Activated naive CD8-positive, alpha-beta T cell treated with anti-CD3 and anti-CD28 coated beads, Interleukin-2, amount 50 U/mL, for 16 hours (primary cell): ENCODE measurements around the gene TEPSIN.

Experiments used
- DNase-seq: peaks from one replicate; pipeline ENCODE4 v3.0.0-alpha.2; 2020; ENCODE audit warnings: low read depth, low spot score

TEPSIN gene

GRCh38 chr17:81250286-81251093 lies 11.6 kb upstream of the TEPSIN start:
- DNase-seq: no peak

GRCh38 chr17:81249223-81250040 lies 10.6 kb upstream of the TEPSIN start:
- no peak for DNase-seq

DNA sequence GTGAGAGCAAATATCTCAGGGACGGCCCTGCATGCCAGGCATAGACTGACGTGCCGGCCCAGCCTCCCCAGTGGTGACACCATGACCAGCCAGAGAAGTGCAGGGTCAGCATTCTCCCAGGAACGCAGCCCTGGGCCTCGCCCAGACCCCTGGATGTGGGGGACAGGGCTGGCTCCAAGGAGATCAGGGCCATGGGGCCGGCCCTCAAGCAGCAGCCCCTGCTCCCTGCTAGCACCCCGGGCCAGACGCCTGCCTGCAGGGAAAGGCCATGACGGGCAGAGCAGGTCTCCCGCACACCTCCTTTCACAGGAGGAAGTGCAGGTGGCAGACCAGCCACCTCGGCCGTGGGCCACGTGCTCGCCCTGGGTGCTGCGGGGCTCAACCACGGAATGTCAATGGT lies 9.8 kb upstream of the TEPSIN start:
- no peak for DNase-seq

GRCh38 chr17:81247339-81247990 lies 8.6 kb upstream of the TEPSIN start:
- no peak for DNase-seq

DNA sequence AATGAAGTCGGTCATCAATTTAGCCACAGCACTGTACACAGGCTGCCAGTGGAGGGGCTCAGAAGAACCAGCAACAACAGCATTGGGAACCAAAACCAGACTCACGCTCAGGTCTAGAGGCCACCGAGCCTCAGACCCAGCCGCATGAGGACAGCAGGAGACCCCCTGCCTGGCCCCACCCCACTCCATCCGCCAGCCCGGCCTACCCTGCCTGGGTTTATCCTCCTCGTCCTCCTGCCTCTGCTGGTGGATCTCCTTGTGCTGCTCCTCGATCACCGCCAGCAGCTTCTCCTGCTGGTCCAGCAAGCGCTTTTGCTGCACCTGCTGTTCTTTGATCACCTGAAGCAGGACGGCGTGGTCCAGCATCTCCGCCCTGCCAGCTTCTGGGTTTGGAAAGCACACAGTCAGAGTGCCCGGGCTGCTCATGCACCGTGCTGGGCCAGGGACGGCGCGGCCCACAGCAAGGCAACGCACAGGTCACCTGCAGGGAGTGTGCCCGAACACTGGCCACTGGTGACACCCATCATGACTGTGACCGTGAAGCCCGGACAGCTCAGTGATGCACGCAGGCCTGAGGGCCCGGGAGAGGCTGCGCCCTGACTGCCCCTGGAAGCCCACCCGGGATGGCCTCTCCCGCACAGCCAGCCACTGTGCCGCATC lies 8.0 kb upstream of the TEPSIN start:
- no peak for DNase-seq

GRCh38 chr17:81246343-81246670 lies 7.5 kb upstream of the TEPSIN start:
- DNase-seq: no peak

- DNase-seq: no peak
Measured at GRCh38 chr17:81245665-81246342, 6.9 kb upstream of the TEPSIN start.

DNA sequence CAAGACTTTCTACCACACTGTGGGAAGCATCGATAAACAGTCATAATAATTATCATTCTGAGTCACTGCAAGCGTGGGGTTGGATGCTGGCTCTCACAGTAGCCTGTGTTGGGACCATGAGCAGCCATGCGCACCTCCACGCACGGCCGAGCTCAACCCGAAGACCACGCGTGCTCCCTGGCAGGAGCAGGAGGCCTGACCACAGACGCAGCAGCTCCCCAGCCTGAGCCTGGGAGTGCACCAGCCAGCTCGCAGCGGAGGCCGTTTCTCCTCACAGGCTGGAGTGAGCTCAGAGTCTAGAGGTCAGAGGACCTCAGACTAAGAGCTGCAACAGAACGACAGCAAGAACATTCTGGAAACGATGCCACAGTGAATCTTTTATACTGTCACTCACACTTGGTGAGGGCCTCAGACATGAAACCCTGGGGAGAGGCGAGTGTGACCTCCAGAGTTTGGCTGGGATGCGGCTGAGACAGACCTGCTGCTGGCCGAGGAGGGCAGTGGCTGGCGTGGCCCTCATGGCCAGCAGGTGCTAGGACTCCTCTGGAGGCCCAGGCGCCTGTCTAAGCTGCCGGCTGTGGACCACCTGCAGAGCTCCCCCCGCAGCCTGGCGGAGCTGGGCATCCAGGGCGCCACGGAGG lies 6.3 kb upstream of the TEPSIN start:
- no peak for DNase-seq

- no peak for DNase-seq
Measured at GRCh38 chr17:81244358-81245023, 5.6 kb upstream of the TEPSIN start.

GRCh38 chr17:81243333-81243664 lies 4.4 kb upstream of the TEPSIN start:
- no peak for DNase-seq

DNA sequence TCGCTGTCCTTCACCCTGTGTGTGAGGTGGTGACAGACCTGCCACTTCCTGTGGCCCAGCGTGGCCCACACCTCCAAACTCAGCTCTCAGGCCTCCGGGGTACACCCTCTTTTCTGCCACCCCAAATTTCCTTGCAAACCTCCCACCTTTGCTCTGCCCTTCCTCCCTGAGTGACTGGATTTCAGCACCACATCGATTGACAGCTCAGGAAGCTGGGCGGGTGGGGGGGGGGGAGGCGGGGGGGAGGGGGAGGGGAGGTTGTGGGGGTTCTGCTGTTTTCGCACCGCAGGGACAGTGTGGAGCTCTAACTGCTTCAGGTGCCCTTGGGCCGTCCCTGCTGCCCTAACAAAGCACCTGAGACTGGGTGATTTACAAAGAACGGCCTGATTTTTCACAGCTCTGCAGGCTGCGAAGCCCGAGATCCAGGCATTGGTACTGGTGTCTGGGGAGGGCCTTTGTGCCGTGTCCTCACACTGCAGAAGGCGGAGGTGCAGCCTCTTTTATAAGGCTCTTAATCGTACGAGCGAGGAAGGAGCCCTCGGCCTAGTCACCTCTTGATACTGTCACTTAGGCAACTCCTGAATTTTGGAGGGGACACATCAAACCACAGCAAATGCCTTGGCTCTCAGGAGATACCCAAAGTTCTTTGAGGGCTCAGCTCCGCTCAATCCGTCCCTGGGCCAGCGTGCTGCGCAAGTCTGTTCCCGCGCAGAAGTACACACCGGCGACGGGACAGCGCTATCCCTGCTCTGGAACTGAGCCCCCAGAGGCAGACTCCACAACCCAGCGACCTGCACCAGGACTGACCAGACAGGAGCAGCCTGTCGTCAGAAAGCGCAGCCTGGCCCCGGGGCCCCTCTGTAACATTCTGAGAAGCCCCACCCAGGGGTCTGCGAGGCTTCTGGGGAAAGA lies 3.8 kb upstream of the TEPSIN start:
- DNase-seq: no peak

GRCh38 chr17:81241648-81242420 lies 3.0 kb upstream of the TEPSIN start:
- DNase-seq: peak; percentile 49

DNA sequence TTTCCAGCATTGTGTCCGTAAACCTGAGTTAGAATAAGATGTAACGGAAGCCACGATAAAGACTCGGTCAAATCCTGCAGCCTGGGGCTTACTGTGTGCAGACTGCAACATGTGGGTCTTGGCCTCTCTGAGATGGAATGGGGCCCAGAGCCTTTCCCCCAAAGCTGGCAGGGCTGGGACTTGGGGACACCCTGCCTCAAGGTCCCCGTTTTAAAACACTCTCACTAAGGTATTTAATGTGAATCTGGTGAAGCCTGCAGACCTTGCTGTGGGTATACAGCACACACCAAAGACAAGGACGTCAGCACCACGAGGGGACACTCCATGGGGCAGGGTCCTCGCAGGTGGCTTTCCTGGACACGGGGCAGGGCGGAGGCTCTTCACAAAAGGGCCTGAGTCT lies 2.3 kb upstream of the TEPSIN start:
- no peak for DNase-seq

DNA sequence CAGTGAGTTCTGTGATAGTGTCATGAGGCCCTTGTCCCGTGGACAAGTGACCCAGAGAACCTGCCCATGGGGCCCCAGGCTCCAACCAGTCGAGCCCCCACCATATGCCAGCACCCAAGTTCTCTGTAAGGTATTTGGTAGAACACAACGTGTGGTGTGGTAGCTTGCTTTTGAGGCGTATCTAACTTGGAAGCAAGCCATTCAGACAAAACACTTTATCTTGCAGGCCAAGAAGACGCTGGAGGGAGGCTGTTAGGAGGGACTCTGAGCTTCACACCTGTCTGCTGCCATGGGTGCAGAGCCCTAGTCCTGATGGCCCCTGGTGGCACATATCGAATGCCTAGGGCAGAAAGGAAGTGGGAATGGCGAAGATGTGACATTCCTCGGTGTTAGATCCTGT lies 1.9 kb upstream of the TEPSIN start:
- no peak for DNase-seq

- DNase-seq: peak; percentile 38
Measured at GRCh38 chr17:81239714-81240555, 1.1 kb upstream of the TEPSIN start.

DNA sequence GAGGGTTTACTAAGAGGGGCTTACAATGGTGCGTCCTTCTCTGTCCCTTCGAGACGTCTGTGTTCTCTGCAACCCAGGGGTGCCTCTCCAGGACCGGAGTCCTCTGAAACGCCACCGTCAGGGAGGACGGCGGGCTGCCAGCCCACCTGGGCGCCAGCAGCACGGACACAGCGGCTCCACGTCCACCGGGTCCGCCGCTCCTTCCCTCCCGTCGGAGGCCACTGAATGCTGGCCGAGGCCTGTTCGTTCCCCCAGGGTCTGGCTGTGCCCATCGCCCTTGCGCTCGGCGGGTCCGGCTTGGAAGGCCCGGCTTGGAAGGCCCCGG lies 403 bp downstream of the TEPSIN start:
- no peak for DNase-seq

DNA sequence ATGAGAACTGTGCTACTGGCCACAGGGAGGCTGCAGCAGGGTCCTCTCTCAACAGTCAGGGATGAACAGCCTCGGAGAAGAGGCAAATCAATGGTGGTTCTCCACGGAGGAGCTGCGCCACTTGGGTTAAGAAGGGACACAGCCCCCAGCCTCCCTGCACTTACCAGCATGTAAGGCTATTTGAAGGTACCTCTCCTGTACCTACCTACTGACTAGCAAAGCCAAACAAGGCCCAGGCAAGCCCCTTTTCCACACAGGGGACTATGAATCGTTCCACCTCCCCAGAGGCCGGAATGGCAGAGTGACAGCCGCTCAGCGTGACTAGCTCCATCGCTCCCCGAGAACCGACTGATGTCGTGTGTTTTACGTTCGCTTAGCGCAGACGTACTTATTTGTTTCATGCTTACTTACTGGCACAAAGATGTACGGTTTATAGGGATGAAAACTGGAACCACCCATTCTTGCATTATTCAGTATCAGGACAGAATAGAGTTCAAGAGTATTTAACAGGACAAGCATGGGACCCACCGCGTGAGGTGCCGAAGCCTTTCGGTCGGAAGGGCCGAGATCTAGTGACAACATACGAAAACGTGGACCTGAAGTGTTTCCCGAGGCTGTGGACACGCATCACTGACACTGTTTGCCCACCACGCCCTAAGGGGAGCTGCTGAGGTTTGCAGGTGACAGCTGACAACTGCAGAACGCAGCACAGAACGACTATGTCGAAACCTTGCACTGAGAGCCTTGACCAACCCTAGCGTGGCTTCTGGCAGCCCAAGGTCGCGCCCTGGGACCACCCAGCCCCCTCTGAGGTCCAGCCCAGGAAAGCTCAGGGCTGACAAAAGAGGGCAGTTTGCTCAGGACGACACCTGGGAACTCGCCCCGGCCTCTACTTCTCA lies 1.0 kb downstream of the TEPSIN start:
- DNase-seq: no peak
